Neural progenitor cell (in vitro differentiated cells): ENCODE measurements around the gene PHKG1. TPM values are rescaled to one million over a fixed set of nuclear protein-coding genes. Genes with fewer than 3 reads are reported as not detected.
A peak's percentile ranks its signal among the peaks of the same experiment; 100 is the strongest.

ENCODE experiments used
- DNase-seq: peaks from one replicate; pipeline ENCODE4 v3.0.0-alpha.2; 2016; ENCODE audit warnings: low spot score
- H2AFZ ChIP-seq: fragments of 200-600 bp; sonication (generic); replicated peaks from 2 replicates; pipeline ENCODE4 v1.6.1; 2016; ENCODE audit warnings: antibody characterized with exemption
- H3F3A ChIP-seq: fragments of 200-600 bp; sonication (generic); 2 replicates; pipeline ENCODE4 v1.6.1; 2016; ENCODE audit warnings: antibody characterized with exemption, low read depth
- H3K27ac ChIP-seq: fragments of 200-600 bp; sonication (generic); 2 replicates; pipeline ENCODE4 v1.5.1; 2016; ENCODE audit warnings: mild to moderate bottlenecking
- H3K27me3 ChIP-seq: fragments of 200-600 bp; sonication (generic); 2 replicates; pipeline ENCODE4 v1.6.1; 2016; ENCODE audit warnings: mild to moderate bottlenecking, moderate library complexity
- H3K36me3 ChIP-seq: fragments of 200-600 bp; sonication (generic); 2 replicates; pipeline ENCODE4 v1.5.1; 2016
- H3K4me1 ChIP-seq: fragments of 200-600 bp; sonication (generic); 2 replicates; pipeline ENCODE4 v1.6.1; 2016; ENCODE audit warnings: mixed run types
- H3K4me2 ChIP-seq: fragments of 200-600 bp; sonication (generic); 2 replicates; pipeline ENCODE4 v1.6.1; 2016
- H3K4me3 ChIP-seq: fragments of 200-600 bp; sonication (generic); 2 replicates; pipeline ENCODE4 v1.5.1; 2016
- H3K79me2 ChIP-seq: fragments of 200-600 bp; sonication (generic); 2 replicates; pipeline ENCODE4 v1.6.1; 2016; ENCODE audit warnings: low read depth
- H3K9ac ChIP-seq: fragments of 200-600 bp; sonication (generic); 2 replicates; pipeline ENCODE4 v1.6.1; 2016
- H3K9me3 ChIP-seq: fragments of 200-600 bp; sonication (generic); 2 replicates; pipeline ENCODE4 v1.5.1; 2016; ENCODE audit warnings: low read depth
- H4K20me1 ChIP-seq: fragments of 200-600 bp; sonication (generic); 2 replicates; pipeline ENCODE4 v1.6.1; 2016; ENCODE audit warnings: low read depth
- H3K27ac Mint-ChIP-seq: 3 replicates; pipeline ENCODE4 v1.8.0; 2021; ENCODE audit warnings: mixed read lengths
- H3K27me3 Mint-ChIP-seq: 2 replicates; pipeline ENCODE4 v1.8.0; 2022; ENCODE audit warnings: low read depth, mild to moderate bottlenecking, inconsistent platforms, moderate library complexity, mixed read lengths; ENCODE audit not compliant: insufficient read depth
- H3K36me3 Mint-ChIP-seq: 3 replicates; pipeline ENCODE4 v1.8.0; 2021; ENCODE audit warnings: mixed read lengths
- H3K4me1 Mint-ChIP-seq: 3 replicates; pipeline ENCODE4 v1.8.0; 2021; ENCODE audit warnings: mixed read lengths
- H3K4me3 Mint-ChIP-seq: 3 replicates; pipeline ENCODE4 v1.8.0; 2021; ENCODE audit warnings: mild to moderate bottlenecking, moderate library complexity, mixed read lengths
- H3K9me3 Mint-ChIP-seq: 3 replicates; pipeline ENCODE4 v1.8.0; 2020; ENCODE audit warnings: mixed read lengths
- EZH2 ChIP-seq: fragments of 200-600 bp; sonication (generic); IDR thresholded peaks from 2 replicates; pipeline ENCODE4 v1.6.1; 2017; ENCODE audit warnings: antibody characterized with exemption, mild to moderate bottlenecking, moderate library complexity
- EZH2phosphoT487 ChIP-seq: fragments of 200-600 bp; sonication (generic); IDR thresholded peaks from 2 replicates; pipeline ENCODE4 v1.6.1; 2017; ENCODE audit warnings: antibody characterized with exemption
- total RNA-seq: library from RNA; depleted of rRNA; stranded (reverse); fragments of >200 nt; gene quantifications from 2 replicates; pipeline ENCODE4 v1.2.3, GENCODE V29; 2015; ENCODE audit warnings: low replicate concordance
- TF ChIP-seq, protein P1 (sequence below): fragments of 200-600 bp; sonication (generic); IDR thresholded peaks from 2 replicates; pipeline ENCODE4 v1.5.1; 2017; ENCODE audit warnings: antibody characterized with exemption, mild to moderate bottlenecking

Gene PHKG1
- total RNA-seq, 1 donor from 2014 or later: not detected

DNA sequence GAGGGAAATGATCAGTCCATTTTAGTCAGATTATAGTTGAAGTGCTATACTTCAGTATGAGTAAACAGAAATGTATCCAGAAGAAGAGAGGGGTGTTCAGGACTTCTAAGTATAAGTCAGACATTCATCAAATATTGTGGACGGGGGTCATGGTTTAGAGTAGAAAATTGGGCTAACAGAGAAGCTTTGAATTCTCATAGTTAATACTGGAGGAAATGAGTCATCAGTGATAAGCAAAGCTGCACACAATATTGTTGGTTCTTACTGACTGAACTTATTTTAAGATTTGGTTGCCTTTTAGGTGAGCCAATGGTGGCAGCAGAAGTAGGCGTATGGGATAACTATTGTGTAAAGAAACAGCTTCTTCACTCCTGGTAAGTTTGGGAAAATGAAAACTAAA is 30.4 kb downstream of the PHKG1 start:
- Histone ChIP-seq H3K27me3 (no peaks in the 10 kb centered on the region), H3K4me3 (no peak overlapping the region), H4K20me1 (peaks cover 19% of the 10 kb centered on the region), H3K4me1 (no peaks in the 10 kb centered on the region), H3K4me2 (no peak overlapping the region), H3K79me2 (peaks cover 48% of the 10 kb centered on the region), H2AFZ (no peak overlapping the region), H3K9ac (no peak overlapping the region), H3K9me3 (no peaks in the 10 kb centered on the region), H3K27ac (no peak overlapping the region), H3K36me3 (peaks cover 40% of the 10 kb centered on the region), H3F3A (peaks cover 65% of the 10 kb centered on the region)
- TF ChIP-seq EZH2phosphoT487 (no peak), EZH2 (no peak)
- TF ChIP-seq, protein P1, sequence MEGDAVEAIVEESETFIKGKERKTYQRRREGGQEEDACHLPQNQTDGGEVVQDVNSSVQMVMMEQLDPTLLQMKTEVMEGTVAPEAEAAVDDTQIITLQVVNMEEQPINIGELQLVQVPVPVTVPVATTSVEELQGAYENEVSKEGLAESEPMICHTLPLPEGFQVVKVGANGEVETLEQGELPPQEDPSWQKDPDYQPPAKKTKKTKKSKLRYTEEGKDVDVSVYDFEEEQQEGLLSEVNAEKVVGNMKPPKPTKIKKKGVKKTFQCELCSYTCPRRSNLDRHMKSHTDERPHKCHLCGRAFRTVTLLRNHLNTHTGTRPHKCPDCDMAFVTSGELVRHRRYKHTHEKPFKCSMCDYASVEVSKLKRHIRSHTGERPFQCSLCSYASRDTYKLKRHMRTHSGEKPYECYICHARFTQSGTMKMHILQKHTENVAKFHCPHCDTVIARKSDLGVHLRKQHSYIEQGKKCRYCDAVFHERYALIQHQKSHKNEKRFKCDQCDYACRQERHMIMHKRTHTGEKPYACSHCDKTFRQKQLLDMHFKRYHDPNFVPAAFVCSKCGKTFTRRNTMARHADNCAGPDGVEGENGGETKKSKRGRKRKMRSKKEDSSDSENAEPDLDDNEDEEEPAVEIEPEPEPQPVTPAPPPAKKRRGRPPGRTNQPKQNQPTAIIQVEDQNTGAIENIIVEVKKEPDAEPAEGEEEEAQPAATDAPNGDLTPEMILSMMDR: no peak
- no peak overlapping the region for H3K27ac Mint-ChIP-seq
- DNase-seq: no peak
- H3K4me1 Mint-ChIP-seq: peaks cover 4% of the 10 kb centered on the region
- no peaks in the 10 kb centered on the region for H3K27me3 Mint-ChIP-seq
- H3K4me3 Mint-ChIP-seq: no peak overlapping the region
- H3K9me3 Mint-ChIP-seq: no peaks in the 10 kb centered on the region
- peaks cover 25% of the 10 kb centered on the region for H3K36me3 Mint-ChIP-seq

DNA sequence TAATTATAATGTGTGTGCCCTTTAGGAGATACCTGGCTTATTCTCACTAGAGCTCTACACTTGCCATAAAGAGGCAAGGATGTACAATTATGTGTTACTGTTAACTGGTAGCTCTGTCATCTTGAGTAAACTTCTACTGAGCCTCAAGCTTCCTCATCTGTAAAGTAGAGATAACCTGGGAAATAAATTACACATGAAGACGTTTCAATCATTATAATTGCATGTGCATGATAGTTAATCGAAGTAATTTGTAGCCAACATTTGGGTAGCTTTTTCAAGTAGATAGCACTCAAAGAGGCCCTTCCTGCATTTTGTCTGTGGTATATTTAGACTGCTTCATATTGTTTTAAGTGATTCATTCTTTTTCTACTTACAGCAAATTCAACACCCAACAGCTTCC is 38.8 kb downstream of the PHKG1 start:
- Mint-ChIP-seq H3K27me3 (peaks cover 5% of the 10 kb centered on the region), H3K4me3 (peak overlapping the region; percentile 62), H3K4me1 (peaks cover 27% of the 10 kb centered on the region), H3K27ac (no peak overlapping the region), H3K9me3 (no peaks in the 10 kb centered on the region), H3K36me3 (peaks cover 24% of the 10 kb centered on the region)
- Histone ChIP-seq H3K4me3 (no peak overlapping the region), H3K9me3 (no peaks in the 10 kb centered on the region), H3K27me3 (no peaks in the 10 kb centered on the region), H3K36me3 (peaks cover 36% of the 10 kb centered on the region), H3K27ac (no peak overlapping the region), H4K20me1 (peaks cover 36% of the 10 kb centered on the region), H3F3A (peaks cover 46% of the 10 kb centered on the region), H3K4me2 (peak overlapping the region; percentile 4), H3K4me1 (peaks cover 16% of the 10 kb centered on the region), H3K79me2 (peaks cover 95% of the 10 kb centered on the region), H2AFZ (no peak overlapping the region), H3K9ac (no peak overlapping the region)
- no peak for TF ChIP-seq EZH2
- no peak for TF ChIP-seq EZH2phosphoT487
- TF ChIP-seq, protein P1: no peak
- DNase-seq: no peak

DNA sequence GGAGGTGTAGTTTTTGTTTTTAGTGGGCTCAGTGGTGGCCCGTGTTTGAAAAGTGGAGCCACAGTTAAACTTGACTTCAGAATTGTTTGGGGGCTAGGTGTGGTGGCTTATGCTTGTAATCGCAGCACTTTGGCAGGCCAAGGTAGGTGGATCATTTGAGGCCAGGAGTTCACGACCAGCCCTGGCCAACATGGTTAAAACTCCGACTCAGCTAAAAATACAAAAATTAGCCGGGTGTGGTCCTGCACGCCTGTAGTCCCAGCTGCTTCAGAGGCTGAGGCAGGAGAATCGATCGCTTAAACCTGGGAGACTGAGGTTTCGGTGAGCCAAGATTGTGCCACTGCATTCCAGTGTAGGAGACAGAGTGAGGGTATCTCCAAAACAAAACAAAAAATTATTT is 39.4 kb downstream of the PHKG1 start:
- H3K9me3 Mint-ChIP-seq: no peaks in the 10 kb centered on the region
- H3K4me2 ChIP-seq: peak overlapping the region; percentile 100

More for the DNA sequence above, 39.4 kb downstream of the PHKG1 start:
- peak overlapping the region; percentile 76 for H3K4me3 ChIP-seq
- H3K27ac ChIP-seq: no peak overlapping the region
- no peak for TF ChIP-seq EZH2phosphoT487
- TF ChIP-seq, protein P1: no peak
- no peak for TF ChIP-seq EZH2
- H3K9ac ChIP-seq: no peak overlapping the region
- Mint-ChIP-seq H3K4me1 (peaks cover 30% of the 10 kb centered on the region), H3K4me3 (peak overlapping the region; percentile 96), H3K27ac (no peak overlapping the region), H3K36me3 (peaks cover 22% of the 10 kb centered on the region), H3K27me3 (peaks cover 5% of the 10 kb centered on the region)
- no peaks in the 10 kb centered on the region for H3K27me3 ChIP-seq
- no peaks in the 10 kb centered on the region for H3K9me3 ChIP-seq
- H2AFZ ChIP-seq: no peak overlapping the region
- H3K4me1 ChIP-seq: peaks cover 16% of the 10 kb centered on the region
- peaks cover 36% of the 10 kb centered on the region for H4K20me1 ChIP-seq
- peaks cover 42% of the 10 kb centered on the region for H3F3A ChIP-seq
- DNase-seq: no peak
- H3K79me2 ChIP-seq: peaks cover 95% of the 10 kb centered on the region
- H3K36me3 ChIP-seq: peaks cover 31% of the 10 kb centered on the region
